ENCODE data around the gene CTR9.

Gene CTR9

GRCh38 chr11:10716543-10717259 lies 34.3 kb upstream of the CTR9 start:
- TF ChIP-seq, protein P1, sequence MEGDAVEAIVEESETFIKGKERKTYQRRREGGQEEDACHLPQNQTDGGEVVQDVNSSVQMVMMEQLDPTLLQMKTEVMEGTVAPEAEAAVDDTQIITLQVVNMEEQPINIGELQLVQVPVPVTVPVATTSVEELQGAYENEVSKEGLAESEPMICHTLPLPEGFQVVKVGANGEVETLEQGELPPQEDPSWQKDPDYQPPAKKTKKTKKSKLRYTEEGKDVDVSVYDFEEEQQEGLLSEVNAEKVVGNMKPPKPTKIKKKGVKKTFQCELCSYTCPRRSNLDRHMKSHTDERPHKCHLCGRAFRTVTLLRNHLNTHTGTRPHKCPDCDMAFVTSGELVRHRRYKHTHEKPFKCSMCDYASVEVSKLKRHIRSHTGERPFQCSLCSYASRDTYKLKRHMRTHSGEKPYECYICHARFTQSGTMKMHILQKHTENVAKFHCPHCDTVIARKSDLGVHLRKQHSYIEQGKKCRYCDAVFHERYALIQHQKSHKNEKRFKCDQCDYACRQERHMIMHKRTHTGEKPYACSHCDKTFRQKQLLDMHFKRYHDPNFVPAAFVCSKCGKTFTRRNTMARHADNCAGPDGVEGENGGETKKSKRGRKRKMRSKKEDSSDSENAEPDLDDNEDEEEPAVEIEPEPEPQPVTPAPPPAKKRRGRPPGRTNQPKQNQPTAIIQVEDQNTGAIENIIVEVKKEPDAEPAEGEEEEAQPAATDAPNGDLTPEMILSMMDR (IDR thresholded peaks at IDR 0.05; ENCODE audit: low read depth, low read length, poor library complexity, severe bottlenecking), result no peak
- TF ChIP-seq EZH2phosphoT487 (IDR thresholded peaks at IDR 0.05; ENCODE audit: borderline replicate concordance, low read length), result no peak
- Histone ChIP-seq H3K36me3 (ENCODE audit: control insufficient read depth, low read length) (no peaks in the 10 kb centered on the region), H3K4me1 (ENCODE audit: control insufficient read depth, low read length) (no peaks in the 10 kb centered on the region), H3K9me3 (ENCODE audit: control insufficient read depth, insufficient read depth, low read length) (no peaks in the 10 kb centered on the region), H3K4me3 (ENCODE audit: low read length) (no peak overlapping the region), H3K27ac (ENCODE audit: low read depth, low read length) (no peak overlapping the region), H3K27me3 (ENCODE audit: control insufficient read depth, low read length) (peaks cover 5% of the 10 kb centered on the region; the same call in 1 of the 2 replicates), H3K79me2 (ENCODE audit: control insufficient read depth, low read length) (no peaks in the 10 kb centered on the region), H3K9me2 (replicated peaks; ENCODE audit: control insufficient read depth, low read length) (no peaks in the 10 kb centered on the region), H3K4me2 (ENCODE audit: low read length) (no peak overlapping the region), H3F3A (ENCODE audit: control insufficient read depth, insufficient read depth) (no peaks in the 10 kb centered on the region), H4K20me1 (ENCODE audit: control insufficient read depth, insufficient read depth, low read depth, low read length) (no peaks in the 10 kb centered on the region)

DNA sequence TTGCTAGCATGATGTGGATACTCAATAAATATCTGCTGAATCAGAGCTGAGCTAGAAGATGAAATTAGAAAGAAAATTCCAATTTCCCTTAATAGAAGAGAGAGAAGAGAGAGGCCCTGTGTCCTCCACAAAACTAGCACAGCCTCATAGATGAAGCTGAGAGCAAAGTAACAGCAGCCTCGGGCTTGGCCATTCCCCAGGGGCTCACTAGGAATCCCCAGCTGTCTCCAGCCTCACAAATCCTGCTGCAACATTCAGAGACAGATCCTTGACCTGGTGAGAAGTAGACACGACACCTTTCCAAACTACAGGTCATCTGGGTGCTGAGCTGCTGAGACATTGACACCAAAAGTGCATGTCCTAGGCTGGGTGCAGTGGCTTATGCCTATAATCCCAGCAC lies 31.4 kb upstream of the CTR9 start:
- no peaks in the 10 kb centered on the region for H3K4me1 ChIP-seq (ENCODE audit: control insufficient read depth, low read length)
- H3K27me3 ChIP-seq (ENCODE audit: control insufficient read depth, low read length), result peaks cover 5% of the 10 kb centered on the region; the same call in 1 of the 2 replicates
- H4K20me1 ChIP-seq (ENCODE audit: control insufficient read depth, insufficient read depth, low read depth, low read length), result no peaks in the 10 kb centered on the region
- TF ChIP-seq, protein P1 (IDR thresholded peaks at IDR 0.05; ENCODE audit: low read depth, low read length, poor library complexity, severe bottlenecking), result no peak
- TF ChIP-seq EZH2phosphoT487 (IDR thresholded peaks at IDR 0.05; ENCODE audit: borderline replicate concordance, low read length), result no peak
- no peak overlapping the region for H3K27ac ChIP-seq (ENCODE audit: low read depth, low read length)
- H3K4me2 ChIP-seq (ENCODE audit: low read length), result no peak overlapping the region
- H3K79me2 ChIP-seq (ENCODE audit: control insufficient read depth, low read length), result no peaks in the 10 kb centered on the region
- H3F3A ChIP-seq (ENCODE audit: control insufficient read depth, insufficient read depth), result no peaks in the 10 kb centered on the region
- no peak overlapping the region for H3K4me3 ChIP-seq (ENCODE audit: low read length)
- no peaks in the 10 kb centered on the region for H3K9me3 ChIP-seq (ENCODE audit: control insufficient read depth, insufficient read depth, low read length)
- no peaks in the 10 kb centered on the region for H3K9me2 ChIP-seq (replicated peaks; ENCODE audit: control insufficient read depth, low read length)
- no peaks in the 10 kb centered on the region for H3K36me3 ChIP-seq (ENCODE audit: control insufficient read depth, low read length)

- no peak overlapping the region for H3K4me3 ChIP-seq (ENCODE audit: low read length)
- H3K9me3 ChIP-seq (ENCODE audit: control insufficient read depth, insufficient read depth, low read length), result no peaks in the 10 kb centered on the region
- no peaks in the 10 kb centered on the region for H3K36me3 ChIP-seq (ENCODE audit: control insufficient read depth, low read length)
- no peaks in the 10 kb centered on the region for H3K9me2 ChIP-seq (replicated peaks; ENCODE audit: control insufficient read depth, low read length)
- H3K4me1 ChIP-seq (ENCODE audit: control insufficient read depth, low read length), result no peaks in the 10 kb centered on the region
- no peaks in the 10 kb centered on the region for H4K20me1 ChIP-seq (ENCODE audit: control insufficient read depth, insufficient read depth, low read depth, low read length)
- no peak overlapping the region for H3K4me2 ChIP-seq (ENCODE audit: low read length)
- no peak for TF ChIP-seq EZH2phosphoT487 (IDR thresholded peaks at IDR 0.05; ENCODE audit: borderline replicate concordance, low read length)
- TF ChIP-seq, protein P1 (IDR thresholded peaks at IDR 0.05; ENCODE audit: low read depth, low read length, poor library complexity, severe bottlenecking), result no peak
- H3F3A ChIP-seq (ENCODE audit: control insufficient read depth, insufficient read depth), result no peaks in the 10 kb centered on the region
- H3K27ac ChIP-seq (ENCODE audit: low read depth, low read length), result no peak overlapping the region
- peaks cover 8% of the 10 kb centered on the region for H3K27me3 ChIP-seq (ENCODE audit: control insufficient read depth, low read length)
- H3K79me2 ChIP-seq (ENCODE audit: control insufficient read depth, low read length), result no peaks in the 10 kb centered on the region
Observed at GRCh38 chr11:10720881-10721376, 30.1 kb upstream of the CTR9 start.

All from DOHH2 (cell line).